ENCODE measurements around the gene JAZF1.
A peak's percentile ranks its signal among the peaks of the same experiment; 100 is the strongest.
"Not testable (repeated sequence)": the region's sequence is repeated elsewhere in the genome, so short reads cannot be mapped to it uniquely, and the experiment has no call there.

JAZF1 gene

DNA sequence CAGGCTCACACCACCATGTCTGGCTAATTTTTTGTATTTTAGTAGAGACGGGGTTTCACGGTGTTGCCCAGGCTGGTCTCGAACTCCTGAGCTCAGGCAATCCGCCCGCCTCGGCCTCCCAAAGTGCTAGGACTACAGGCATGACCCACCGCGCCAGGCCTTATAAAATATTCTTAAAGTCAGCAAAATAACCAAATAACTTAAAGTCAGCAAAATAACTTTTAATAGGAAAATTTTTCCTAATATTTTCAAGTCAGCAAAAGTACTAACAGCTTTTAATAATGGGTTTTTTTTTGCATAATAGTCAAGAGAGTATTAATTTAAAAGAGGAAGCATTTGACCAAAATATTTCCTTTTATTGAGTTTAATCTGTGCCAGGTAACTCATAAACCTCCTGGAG is 258.2 kb downstream of the JAZF1 start:
- H3K36me3 ChIP-seq (ENCODE audit: insufficient read depth, low read length); H3K4me2 ChIP-seq (ENCODE audit: low read length); H3K4me3 ChIP-seq (ENCODE audit: low read length); H3K9me3 ChIP-seq (replicated peaks; ENCODE audit: low read length); H3K27me3 ChIP-seq (ENCODE audit: control insufficient read depth, insufficient read depth, low read length); H3K9ac ChIP-seq (ENCODE audit: low read depth, low read length): not testable (repeated sequence)
- peaks cover 34% of the 10 kb centered on the region for H3K4me1 ChIP-seq (ENCODE audit: control insufficient read depth, insufficient read depth, low read length)

DNA sequence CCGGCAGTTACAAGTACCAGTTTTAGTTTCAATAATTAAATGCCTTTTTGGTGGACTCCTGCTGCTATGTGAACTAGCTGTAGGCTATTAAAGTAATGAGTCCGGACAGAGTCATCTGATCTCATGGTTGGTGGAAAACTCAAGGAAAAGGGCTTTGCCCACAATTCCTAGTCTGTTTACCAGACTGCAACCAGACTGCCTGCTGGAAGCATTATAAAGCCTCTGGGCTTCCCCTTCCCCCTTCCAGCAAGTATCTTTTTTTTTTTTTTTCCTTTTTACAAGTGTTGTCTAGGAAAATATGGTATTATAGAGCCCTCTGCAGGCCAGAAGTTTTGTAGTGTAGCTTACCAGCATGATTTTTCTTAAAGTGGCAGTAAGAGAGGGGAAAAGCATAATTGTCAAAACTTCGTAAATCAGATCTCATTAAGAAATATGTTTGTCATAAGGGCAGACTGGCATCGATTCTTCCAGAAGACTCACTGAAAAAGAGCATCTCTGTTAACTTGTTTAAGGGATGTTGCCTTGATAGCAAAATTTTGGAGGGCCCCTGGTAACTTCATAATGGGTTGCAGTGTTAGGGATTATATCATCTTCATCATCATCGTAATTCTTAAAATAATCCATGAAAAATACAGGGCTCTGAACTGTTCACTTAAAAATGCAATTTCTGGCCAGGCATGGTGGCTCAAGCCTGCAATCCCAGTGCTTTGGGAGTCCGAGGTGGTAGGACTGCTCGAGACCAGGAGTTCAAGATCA is 259.3 kb downstream of the JAZF1 start:
- Histone ChIP-seq H3K4me3 (ENCODE audit: low read length) (no peak overlapping the region), H3K9ac (ENCODE audit: low read depth, low read length) (peak overlapping the region; percentile 19), H3K4me2 (ENCODE audit: low read length) (peak overlapping the region; percentile 30), H3K4me1 (ENCODE audit: control insufficient read depth, insufficient read depth, low read length) (peaks cover 35% of the 10 kb centered on the region), H3K27me3 (ENCODE audit: control insufficient read depth, insufficient read depth, low read length) (no peaks in the 10 kb centered on the region), H3K36me3 (ENCODE audit: insufficient read depth, low read length) (no peaks in the 10 kb centered on the region), H3K9me3 (replicated peaks; ENCODE audit: low read length) (no peaks in the 10 kb centered on the region)

DNA sequence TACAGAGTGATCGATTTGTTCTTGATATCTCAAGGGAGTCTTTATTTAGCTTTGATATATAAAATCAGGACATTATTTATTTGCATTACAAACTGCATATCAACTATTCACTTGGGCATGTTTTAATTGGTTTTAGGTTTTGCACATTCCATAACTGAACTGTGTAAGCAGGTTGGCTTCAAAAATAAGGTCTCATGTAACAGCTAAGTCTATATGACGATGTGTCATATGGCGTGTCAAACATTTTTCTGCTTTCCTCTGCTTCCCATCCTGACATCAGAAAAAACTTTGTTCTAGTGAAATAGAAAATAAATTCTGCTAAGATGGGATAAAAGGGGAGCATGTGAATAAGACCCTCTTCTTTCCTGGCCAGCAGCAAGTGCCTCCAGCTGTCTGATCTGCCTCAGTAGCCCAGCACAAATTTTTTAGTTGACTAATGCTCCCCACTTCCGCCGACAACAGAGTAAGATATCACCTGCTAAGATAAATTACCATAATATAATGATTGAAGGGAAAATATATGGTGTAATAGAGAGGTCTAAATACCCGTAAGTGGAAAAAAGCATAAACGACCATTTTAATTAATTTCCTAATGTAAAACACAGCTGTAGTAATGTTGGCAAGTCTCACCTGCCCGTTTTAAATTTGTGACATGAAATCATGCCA is 260.2 kb downstream of the JAZF1 start:
- H3K4me2 ChIP-seq (ENCODE audit: low read length), result peak overlapping the region; percentile 30
- H3K9ac ChIP-seq (ENCODE audit: low read depth, low read length), result peak overlapping the region; percentile 19
- peaks cover 35% of the 10 kb centered on the region for H3K4me1 ChIP-seq (ENCODE audit: control insufficient read depth, insufficient read depth, low read length)
- no peaks in the 10 kb centered on the region for H3K9me3 ChIP-seq (replicated peaks; ENCODE audit: low read length)
- no peak overlapping the region for H3K4me3 ChIP-seq (ENCODE audit: low read length)
- H3K27me3 ChIP-seq (ENCODE audit: control insufficient read depth, insufficient read depth, low read length), result no peaks in the 10 kb centered on the region
- no peaks in the 10 kb centered on the region for H3K36me3 ChIP-seq (ENCODE audit: insufficient read depth, low read length)

DNA sequence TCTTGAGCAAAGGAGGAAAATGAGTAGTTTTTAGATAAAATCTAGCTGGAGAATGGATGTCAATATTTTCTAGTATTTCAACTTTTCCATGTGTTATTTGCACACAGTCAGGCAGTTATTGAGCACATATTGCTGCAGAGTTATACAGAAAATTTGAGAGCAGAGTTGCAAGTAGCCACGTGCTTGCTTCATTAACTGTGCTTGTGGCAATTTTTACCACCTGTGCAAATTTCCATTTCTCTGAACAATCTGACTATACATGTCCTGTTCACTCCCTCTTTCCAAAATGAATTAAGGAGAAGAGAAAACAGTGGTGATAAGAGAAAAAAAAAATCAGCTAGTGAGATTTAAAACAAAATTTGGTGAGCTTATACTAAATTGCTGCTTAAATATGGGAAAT is 262.1 kb downstream of the JAZF1 start:
- H3K36me3 ChIP-seq (ENCODE audit: insufficient read depth, low read length), result no peaks in the 10 kb centered on the region
- H3K9me3 ChIP-seq (replicated peaks; ENCODE audit: low read length), result no peaks in the 10 kb centered on the region
- peaks cover 21% of the 10 kb centered on the region for H3K4me1 ChIP-seq (ENCODE audit: control insufficient read depth, insufficient read depth, low read length)
- H3K4me3 ChIP-seq (ENCODE audit: low read length), result no peak overlapping the region
- no peaks in the 10 kb centered on the region for H3K27me3 ChIP-seq (ENCODE audit: control insufficient read depth, insufficient read depth, low read length)
- no peak overlapping the region for H3K9ac ChIP-seq (ENCODE audit: low read depth, low read length)
- no peak overlapping the region for H3K4me2 ChIP-seq (ENCODE audit: low read length)

GRCh38 chr7:27917774-27918314 is 262.8 kb downstream of the JAZF1 start:
- Histone ChIP-seq H3K9me3 (replicated peaks; ENCODE audit: low read length) (no peaks in the 10 kb centered on the region), H3K4me1 (ENCODE audit: control insufficient read depth, insufficient read depth, low read length) (peaks cover 16% of the 10 kb centered on the region), H3K27me3 (ENCODE audit: control insufficient read depth, insufficient read depth, low read length) (no peaks in the 10 kb centered on the region), H3K4me2 (ENCODE audit: low read length) (no peak overlapping the region), H3K4me3 (ENCODE audit: low read length) (no peak overlapping the region), H3K9ac (ENCODE audit: low read depth, low read length) (no peak overlapping the region), H3K36me3 (ENCODE audit: insufficient read depth, low read length) (no peaks in the 10 kb centered on the region)

- Histone ChIP-seq H3K9me3 (replicated peaks; ENCODE audit: low read length) (no peaks in the 10 kb centered on the region), H3K36me3 (ENCODE audit: insufficient read depth, low read length) (no peaks in the 10 kb centered on the region), H3K9ac (ENCODE audit: low read depth, low read length) (no peak overlapping the region), H3K27me3 (ENCODE audit: control insufficient read depth, insufficient read depth, low read length) (no peaks in the 10 kb centered on the region), H3K4me2 (ENCODE audit: low read length) (no peak overlapping the region), H3K4me1 (ENCODE audit: control insufficient read depth, insufficient read depth, low read length) (peaks cover 16% of the 10 kb centered on the region), H3K4me3 (ENCODE audit: low read length) (no peak overlapping the region)
These were observed 263.5 kb downstream of the JAZF1 start for GRCh38 chr7:27917119-27917518.

DNA sequence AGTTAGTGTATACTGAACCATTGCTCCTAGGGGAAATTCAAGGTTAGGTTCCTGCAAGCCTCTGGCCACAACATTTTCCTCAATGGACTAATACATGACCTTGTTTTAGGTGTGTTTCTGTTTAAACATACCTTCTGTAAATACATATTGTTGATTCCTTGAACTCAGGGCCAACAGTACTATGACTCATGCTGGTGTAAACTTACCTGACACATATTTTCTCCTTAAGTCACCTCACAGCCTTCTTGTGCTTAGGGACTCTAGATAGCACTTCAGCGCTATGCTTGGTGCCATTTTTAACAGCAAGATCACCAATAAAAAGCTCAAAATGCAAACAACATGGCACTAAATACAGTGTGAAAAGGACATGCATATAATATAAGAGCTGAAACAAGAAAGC is 264.2 kb downstream of the JAZF1 start:
- H3K27me3 ChIP-seq (ENCODE audit: control insufficient read depth, insufficient read depth, low read length), result no peaks in the 10 kb centered on the region
- no peak overlapping the region for H3K9ac ChIP-seq (ENCODE audit: low read depth, low read length)
- H3K4me3 ChIP-seq (ENCODE audit: low read length), result no peak overlapping the region
- H3K36me3 ChIP-seq (ENCODE audit: insufficient read depth, low read length), result no peaks in the 10 kb centered on the region
- peaks cover 16% of the 10 kb centered on the region for H3K4me1 ChIP-seq (ENCODE audit: control insufficient read depth, insufficient read depth, low read length)
- H3K4me2 ChIP-seq (ENCODE audit: low read length), result no peak overlapping the region
- no peaks in the 10 kb centered on the region for H3K9me3 ChIP-seq (replicated peaks; ENCODE audit: low read length)

DNA sequence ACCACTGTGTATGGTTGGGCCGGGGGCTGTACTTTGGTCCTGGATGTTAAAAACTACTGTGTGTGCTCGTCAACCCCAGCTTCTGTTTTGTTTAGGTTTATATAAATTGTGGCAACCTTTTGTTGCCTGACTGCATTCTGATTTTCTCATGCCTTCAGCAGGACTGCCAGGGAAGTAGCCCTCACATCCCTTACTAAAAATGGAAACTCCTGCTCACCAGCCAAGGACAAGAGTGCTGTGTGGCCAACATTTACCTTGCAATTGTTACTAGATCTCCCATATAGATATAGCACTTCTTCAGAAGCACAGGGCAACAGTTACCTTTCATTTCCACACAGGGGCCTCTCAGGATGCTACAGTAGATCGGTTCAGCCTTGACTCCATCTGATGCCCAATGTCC is 266.2 kb downstream of the JAZF1 start:
- no peak overlapping the region for H3K4me2 ChIP-seq (ENCODE audit: low read length)
- no peak overlapping the region for H3K9ac ChIP-seq (ENCODE audit: low read depth, low read length)
- H3K4me3 ChIP-seq (ENCODE audit: low read length), result no peak overlapping the region
- no peaks in the 10 kb centered on the region for H3K9me3 ChIP-seq (replicated peaks; ENCODE audit: low read length)
- no peaks in the 10 kb centered on the region for H3K27me3 ChIP-seq (ENCODE audit: control insufficient read depth, insufficient read depth, low read length)
- no peaks in the 10 kb centered on the region for H3K36me3 ChIP-seq (ENCODE audit: insufficient read depth, low read length)
- peaks cover 8% of the 10 kb centered on the region for H3K4me1 ChIP-seq (ENCODE audit: control insufficient read depth, insufficient read depth, low read length)

GRCh38 chr7:27912751-27913150 is 267.8 kb downstream of the JAZF1 start:
- Histone ChIP-seq H3K27me3 (ENCODE audit: control insufficient read depth, insufficient read depth, low read length) (no peaks in the 10 kb centered on the region), H3K4me3 (ENCODE audit: low read length) (no peak overlapping the region), H3K9ac (ENCODE audit: low read depth, low read length) (no peak overlapping the region), H3K9me3 (replicated peaks; ENCODE audit: low read length) (no peaks in the 10 kb centered on the region), H3K36me3 (ENCODE audit: insufficient read depth, low read length) (no peaks in the 10 kb centered on the region), H3K4me1 (ENCODE audit: control insufficient read depth, insufficient read depth, low read length) (peaks cover 5% of the 10 kb centered on the region), H3K4me2 (ENCODE audit: low read length) (no peak overlapping the region)

DNA sequence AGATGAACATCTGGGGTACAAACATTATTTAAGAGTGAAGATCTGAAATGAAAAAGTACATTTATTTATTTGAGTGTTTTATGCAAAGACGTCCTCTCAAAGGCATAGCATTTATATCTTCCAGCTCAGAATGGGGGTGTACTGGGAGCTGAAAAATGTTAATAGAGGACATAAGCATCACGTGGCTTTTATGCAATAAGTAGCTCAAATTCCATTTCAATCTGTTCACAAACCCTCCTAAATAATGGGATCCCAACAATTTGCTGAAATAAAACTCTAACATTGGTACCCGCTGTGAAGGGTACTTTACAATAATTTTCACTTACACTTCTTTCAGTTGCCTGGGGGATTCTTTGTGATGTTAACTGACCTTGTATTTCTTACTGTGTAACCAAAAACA is 268.7 kb downstream of the JAZF1 start:
- Histone ChIP-seq H3K27me3 (ENCODE audit: control insufficient read depth, insufficient read depth, low read length) (no peaks in the 10 kb centered on the region), H3K4me1 (ENCODE audit: control insufficient read depth, insufficient read depth, low read length) (no peaks in the 10 kb centered on the region)

GRCh38 chr7:27910326-27910725 is 270.3 kb downstream of the JAZF1 start:
- Histone ChIP-seq H3K4me2 (ENCODE audit: low read length) (no peak overlapping the region), H3K4me3 (ENCODE audit: low read length) (no peak overlapping the region), H3K9ac (ENCODE audit: low read depth, low read length) (no peak overlapping the region), H3K9me3 (replicated peaks; ENCODE audit: low read length) (no peaks in the 10 kb centered on the region), H3K4me1 (ENCODE audit: control insufficient read depth, insufficient read depth, low read length) (no peaks in the 10 kb centered on the region), H3K36me3 (ENCODE audit: insufficient read depth, low read length) (no peaks in the 10 kb centered on the region), H3K27me3 (ENCODE audit: control insufficient read depth, insufficient read depth, low read length) (no peaks in the 10 kb centered on the region)

More for the DNA sequence above, 268.7 kb downstream of the JAZF1 start:
- no peaks in the 10 kb centered on the region for H3K9me3 ChIP-seq (replicated peaks; ENCODE audit: low read length)
- H3K9ac ChIP-seq (ENCODE audit: low read depth, low read length), result no peak overlapping the region
- no peaks in the 10 kb centered on the region for H3K36me3 ChIP-seq (ENCODE audit: insufficient read depth, low read length)
- no peak overlapping the region for H3K4me2 ChIP-seq (ENCODE audit: low read length)
- no peak overlapping the region for H3K4me3 ChIP-seq (ENCODE audit: low read length)

Measured in skeletal muscle satellite cell (primary cell).